Epidermal melanocyte (primary cell): Measurements from ENCODE around the gene SNRK.

Source experiments
- DNase-seq: peaks from one replicate; pipeline ENCODE4 v3.0.0; 2011; ENCODE audit warnings: low spot score; ENCODE audit not compliant: insufficient read length

Gene SNRK

GRCh38 chr3:43309372-43310305 is 23.3 kb downstream of the SNRK start:
- no peak for DNase-seq

- no peak for DNase-seq
Measured at GRCh38 chr3:43316783-43317460, 30.6 kb downstream of the SNRK start.

GRCh38 chr3:43317461-43318316 is 31.3 kb downstream of the SNRK start:
- DNase-seq, result no peak

DNA sequence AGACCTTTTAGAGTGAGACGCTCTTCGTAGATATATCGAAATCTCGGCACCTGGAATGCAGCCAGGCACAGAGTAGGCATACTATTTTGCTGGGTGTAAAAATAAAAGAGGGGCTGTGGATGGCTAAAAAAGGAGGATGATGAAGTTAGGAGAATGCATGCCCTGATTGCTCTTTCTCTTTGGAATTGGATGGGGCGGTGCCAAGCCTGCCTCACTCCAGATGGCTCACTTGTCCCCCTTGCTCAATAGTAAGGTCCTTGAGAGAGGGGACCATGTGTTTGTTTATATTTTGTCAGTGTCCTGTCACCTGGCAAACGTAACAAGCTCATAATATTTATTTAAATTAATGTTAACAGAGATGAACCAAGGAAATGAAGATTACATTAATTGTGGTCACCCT is 33.0 kb downstream of the SNRK start:
- no peak for DNase-seq

- no peak for DNase-seq
Measured at GRCh38 chr3:43319794-43320193, 33.5 kb downstream of the SNRK start.

DNA sequence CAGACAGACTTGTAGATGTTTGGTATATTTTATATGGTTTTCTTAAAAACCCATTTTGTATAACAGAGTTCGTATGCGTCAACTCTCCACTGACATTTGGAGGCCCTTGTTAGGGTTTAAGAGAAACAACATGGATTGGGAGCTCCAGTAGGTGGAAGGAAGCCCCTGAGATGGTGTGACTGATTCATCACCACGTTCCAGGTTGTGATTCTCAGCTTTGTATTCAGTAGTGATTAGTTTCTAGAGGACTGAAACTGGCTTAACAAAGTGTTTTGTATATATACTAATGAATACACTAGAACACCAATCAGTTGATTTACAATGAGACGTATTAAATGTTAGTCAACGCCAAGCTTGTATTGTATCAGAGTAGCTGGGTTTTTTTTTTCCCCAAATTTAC is 33.9 kb downstream of the SNRK start:
- DNase-seq, result no peak

- no peak for DNase-seq
Measured at GRCh38 chr3:43323541-43323940, 37.2 kb downstream of the SNRK start.

DNA sequence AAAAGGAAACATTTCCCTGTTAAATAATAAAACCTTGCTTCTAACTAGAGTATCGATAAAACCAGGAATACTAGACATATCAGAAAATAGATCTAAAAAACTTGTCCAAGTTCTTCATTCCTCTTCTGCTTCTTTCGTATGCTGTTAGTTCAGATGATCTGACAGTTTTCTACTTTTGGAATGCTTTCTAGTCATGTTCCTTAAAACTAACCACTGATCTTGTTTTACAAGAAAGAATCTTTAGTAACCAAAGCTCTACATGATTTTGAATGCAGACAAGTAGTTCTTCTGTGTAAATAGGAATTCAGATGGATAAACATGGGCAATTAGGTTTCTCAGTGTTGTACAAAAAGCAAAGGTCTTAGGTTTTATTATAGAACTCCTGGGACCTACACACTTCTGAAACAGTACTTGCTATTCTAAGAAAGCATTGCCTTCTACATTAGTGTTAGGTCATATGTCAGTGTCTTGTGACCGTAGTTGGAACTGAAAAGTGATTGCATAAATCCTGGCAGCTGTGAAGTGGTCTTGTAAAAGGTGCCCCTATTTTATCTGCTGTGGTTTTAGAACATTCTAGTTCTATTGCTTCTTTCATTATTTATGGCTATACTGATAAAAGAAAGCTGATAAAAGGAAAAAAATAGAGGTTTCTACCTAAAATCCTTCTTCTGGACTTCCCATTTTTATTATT is 40.7 kb downstream of the SNRK start:
- DNase-seq, result peak; percentile 32

GRCh38 chr3:43327582-43327979 is 41.2 kb downstream of the SNRK start:
- no peak for DNase-seq

DNA sequence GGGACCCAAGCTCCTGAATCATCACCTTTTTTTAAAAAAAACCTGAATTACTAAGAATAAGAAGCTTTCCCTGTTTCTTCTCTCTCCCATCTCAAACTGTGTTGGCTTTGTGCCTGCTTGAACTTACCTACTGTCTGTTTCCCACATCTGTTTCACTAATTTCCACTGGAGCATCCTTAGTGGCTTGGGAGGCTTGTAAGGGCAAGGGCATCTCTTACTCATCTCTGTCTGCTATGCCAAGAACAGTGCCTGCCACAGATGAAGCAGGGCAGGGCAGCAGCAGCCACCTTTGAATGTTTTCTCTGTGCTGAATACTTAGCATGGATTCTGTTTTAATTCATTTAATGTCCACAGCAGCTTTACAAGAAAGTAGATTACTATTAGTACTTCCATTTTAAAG is 42.3 kb downstream of the SNRK start:
- no peak for DNase-seq

GRCh38 chr3:43330981-43331380 is 44.6 kb downstream of the SNRK start:
- peak; percentile 32 for DNase-seq

GRCh38 chr3:43331381-43331780 is 45.0 kb downstream of the SNRK start:
- no peak for DNase-seq

- no peak for DNase-seq
Measured at GRCh38 chr3:43334976-43335375, 48.6 kb downstream of the SNRK start.

DNA sequence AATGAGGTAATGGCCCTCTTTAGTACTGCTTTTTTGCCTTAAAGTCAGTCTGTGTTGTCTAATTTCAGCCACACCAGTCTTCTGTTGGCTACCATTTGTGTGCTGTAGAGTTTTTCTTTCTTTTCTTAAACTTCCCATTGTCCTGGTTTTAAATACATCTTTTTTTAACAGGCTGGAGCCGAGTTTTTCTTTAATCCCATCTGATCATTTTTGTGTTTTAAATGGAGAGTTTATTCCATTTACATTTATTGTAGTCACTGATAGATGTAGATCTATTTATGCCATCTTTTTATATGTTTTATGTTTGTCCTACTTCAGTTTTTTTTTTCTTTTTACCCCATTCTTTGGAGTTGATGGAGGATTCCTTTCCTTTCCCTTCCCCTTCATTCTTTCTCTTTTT is 49.5 kb downstream of the SNRK start:
- DNase-seq, result no peak

DNA sequence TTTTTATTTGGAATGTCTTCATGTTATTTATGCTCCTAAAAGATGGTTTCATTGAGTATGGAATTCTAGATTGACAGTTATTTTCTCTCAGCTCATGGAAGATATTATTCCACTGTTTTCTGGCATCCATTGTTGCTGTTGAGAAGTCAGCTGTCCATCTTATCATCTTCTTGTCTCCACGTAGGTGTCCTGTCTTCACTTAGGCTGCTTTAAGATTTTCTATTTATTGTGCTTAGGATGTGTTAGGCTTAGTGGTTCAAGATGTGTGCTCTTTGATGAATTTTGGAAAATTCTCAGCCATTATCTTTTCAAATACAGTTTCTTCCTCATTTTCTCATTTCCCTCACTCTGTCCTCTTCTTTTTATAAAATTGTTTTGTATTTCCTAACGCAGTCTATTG is 52.0 kb downstream of the SNRK start:
- no peak for DNase-seq

DNA sequence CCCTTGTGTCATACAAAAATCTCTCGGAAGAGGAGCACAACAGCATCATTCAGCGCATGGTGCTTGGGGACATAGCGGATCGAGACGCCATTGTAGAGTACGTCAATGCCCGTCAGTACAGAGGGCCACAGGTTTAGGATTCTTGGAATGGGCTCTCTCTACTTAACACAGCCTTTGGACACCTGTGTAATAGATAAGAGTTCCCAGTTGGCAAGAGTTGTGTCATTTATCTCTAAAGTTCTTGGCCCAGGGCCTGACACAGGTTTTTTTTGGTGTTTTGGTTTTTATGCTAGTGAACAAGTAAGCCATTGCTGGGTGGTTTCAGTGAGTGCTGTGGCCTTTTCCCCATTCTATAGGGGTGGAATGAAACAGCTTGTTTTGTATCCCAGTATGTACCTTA is 54.1 kb downstream of the SNRK start:
- DNase-seq, result no peak

- no peak for DNase-seq
Measured at GRCh38 chr3:43341788-43342187, 55.4 kb downstream of the SNRK start.

- no peak for DNase-seq
Measured at GRCh38 chr3:43343185-43343584, 56.8 kb downstream of the SNRK start.

GRCh38 chr3:43343815-43344214 is 57.5 kb downstream of the SNRK start:
- no peak for DNase-seq

DNA sequence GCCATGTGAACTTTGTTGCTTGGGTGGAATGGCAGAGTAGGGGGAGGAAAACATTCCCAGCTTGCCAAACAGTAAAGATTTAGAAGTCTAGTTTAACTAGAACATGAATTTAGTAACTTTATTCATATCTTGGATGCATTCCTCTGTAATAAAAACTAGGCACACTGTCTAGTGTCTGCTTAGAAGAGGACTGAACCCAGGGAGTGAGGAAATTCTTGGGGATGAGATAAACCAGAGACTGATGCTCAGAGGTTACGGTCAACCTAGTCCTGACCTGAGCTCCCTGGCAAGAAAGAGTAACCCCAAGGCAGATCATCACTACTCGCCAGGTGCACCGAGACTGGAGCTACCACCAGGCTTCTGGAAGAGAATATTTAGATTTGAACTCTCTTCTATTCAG is 58.2 kb downstream of the SNRK start:
- no peak for DNase-seq

DNA sequence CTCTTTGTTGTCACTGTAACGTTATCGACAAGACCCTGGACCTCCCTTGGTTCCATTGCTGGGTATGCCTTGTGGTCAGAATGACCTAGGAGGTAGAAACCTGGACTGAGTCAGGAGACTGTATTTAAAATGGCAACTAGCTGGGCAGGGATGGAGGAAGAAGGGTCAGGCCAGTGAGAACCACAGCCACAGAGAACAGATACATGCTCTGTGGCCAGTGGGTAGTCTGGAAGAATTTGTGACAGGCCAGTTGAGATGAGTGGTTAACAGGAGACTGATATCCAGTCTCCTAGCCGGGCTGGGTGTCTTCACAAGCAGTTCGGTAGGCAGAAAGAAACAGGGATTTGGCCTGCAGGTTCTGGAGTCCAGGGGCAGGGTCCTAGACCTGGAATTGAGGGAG is 58.9 kb downstream of the SNRK start:
- DNase-seq, result no peak
